ENCODE results near the gene RELN.

DNA sequence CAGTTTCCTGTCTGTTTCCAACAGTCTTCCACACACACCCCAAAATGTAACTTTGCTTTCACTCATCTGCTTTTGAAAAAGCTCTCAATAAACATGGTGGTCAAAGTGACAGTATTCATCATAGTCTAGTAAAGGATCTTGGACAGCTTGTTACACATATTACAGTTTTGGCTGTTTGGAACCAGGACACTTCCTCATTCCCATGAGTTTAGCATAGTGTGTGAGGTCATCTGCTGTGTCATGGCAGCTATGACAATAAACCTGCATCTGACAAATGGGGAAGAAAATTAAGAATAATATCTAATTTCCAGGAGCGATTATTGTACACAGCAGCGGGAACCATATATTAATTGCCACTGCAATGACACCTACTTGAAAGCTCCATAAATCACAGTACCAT lies 359.1 kb downstream of the RELN start:
- TF ChIP-seq EZH2 (IDR thresholded peaks at IDR 0.05; ENCODE audit: borderline replicate concordance, insufficient read depth, low read depth, low read length, poor library complexity, severe bottlenecking), result no peak
- TF ChIP-seq, protein P1, sequence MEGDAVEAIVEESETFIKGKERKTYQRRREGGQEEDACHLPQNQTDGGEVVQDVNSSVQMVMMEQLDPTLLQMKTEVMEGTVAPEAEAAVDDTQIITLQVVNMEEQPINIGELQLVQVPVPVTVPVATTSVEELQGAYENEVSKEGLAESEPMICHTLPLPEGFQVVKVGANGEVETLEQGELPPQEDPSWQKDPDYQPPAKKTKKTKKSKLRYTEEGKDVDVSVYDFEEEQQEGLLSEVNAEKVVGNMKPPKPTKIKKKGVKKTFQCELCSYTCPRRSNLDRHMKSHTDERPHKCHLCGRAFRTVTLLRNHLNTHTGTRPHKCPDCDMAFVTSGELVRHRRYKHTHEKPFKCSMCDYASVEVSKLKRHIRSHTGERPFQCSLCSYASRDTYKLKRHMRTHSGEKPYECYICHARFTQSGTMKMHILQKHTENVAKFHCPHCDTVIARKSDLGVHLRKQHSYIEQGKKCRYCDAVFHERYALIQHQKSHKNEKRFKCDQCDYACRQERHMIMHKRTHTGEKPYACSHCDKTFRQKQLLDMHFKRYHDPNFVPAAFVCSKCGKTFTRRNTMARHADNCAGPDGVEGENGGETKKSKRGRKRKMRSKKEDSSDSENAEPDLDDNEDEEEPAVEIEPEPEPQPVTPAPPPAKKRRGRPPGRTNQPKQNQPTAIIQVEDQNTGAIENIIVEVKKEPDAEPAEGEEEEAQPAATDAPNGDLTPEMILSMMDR (IDR thresholded peaks at IDR 0.05), result no peak

All from B cell (primary cell).